ACC112 (cell line): ENCODE data around the gene LIPH.

ENCODE experiments used
- H2AFZ ChIP-seq: fragments of 200-600 bp; sonication (generic); one replicate; pipeline ENCODE4 v1.6.0; 2017; ENCODE audit warnings: antibody characterized with exemption, low read length; ENCODE audit not compliant: unreplicated experiment
- H3K27ac ChIP-seq: fragments of 200-600 bp; sonication (generic); 2 replicates; pipeline ENCODE4 v1.5.1; 2014; ENCODE audit warnings: low read depth, mild to moderate bottlenecking, antibody characterized with exemption, low read length, moderate library complexity
- H3K27me3 ChIP-seq: fragments of 200-600 bp; sonication (generic); 2 replicates; pipeline ENCODE4 v1.6.1; 2014; ENCODE audit warnings: mild to moderate bottlenecking, antibody characterized with exemption, low read length, moderate library complexity, mixed read lengths; ENCODE audit not compliant: insufficient read depth
- H3K36me3 ChIP-seq: fragments of 200-600 bp; sonication (generic); 2 replicates; pipeline ENCODE4 v1.6.1; 2016; ENCODE audit warnings: mild to moderate bottlenecking, antibody characterized with exemption, low read length, moderate library complexity, mixed read lengths; ENCODE audit not compliant: insufficient read depth
- H3K4me1 ChIP-seq: fragments of 200-600 bp; sonication (generic); one replicate; pipeline ENCODE4 v1.6.1; 2016; ENCODE audit warnings: low read length, mixed read lengths; ENCODE audit not compliant: insufficient read depth, unreplicated experiment, control insufficient read depth
- H3K4me3 ChIP-seq: fragments of 200-600 bp; sonication (generic); 2 replicates; pipeline ENCODE4 v1.5.1; 2014; ENCODE audit warnings: mild to moderate bottlenecking, low read depth, low read length
- H3K79me2 ChIP-seq: fragments of 200-600 bp; sonication (generic); one replicate; pipeline ENCODE4 v1.6.0; 2016; ENCODE audit warnings: low read length; ENCODE audit not compliant: control insufficient read depth, unreplicated experiment, insufficient read depth

Gene LIPH

DNA sequence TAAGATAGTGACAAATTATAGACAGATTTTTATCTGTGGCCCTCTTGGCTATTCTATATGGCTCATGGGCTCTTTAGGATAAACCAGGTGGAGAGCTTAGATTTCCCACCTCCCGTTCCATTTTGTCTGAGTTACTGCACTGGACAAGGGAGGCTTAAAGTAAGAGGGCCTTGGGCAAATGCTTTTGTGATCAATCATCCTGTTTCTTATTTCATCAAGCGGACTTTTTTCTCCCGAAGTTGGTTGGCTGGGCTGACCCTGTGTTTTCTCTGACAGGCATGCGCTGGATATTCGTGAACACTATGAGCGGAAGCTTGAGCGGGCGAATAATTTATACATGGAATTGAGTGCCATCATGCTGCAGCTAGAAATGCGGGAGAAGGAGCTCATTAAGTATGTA lies 86.9 kb downstream of the LIPH start:
- no peak overlapping the region for H3K27ac ChIP-seq
- H3K4me1 ChIP-seq = no peaks in the 10 kb centered on the region
- no peaks in the 10 kb centered on the region for H3K27me3 ChIP-seq
- H3K4me3 ChIP-seq = no peak overlapping the region
- H3K79me2 ChIP-seq = no peaks in the 10 kb centered on the region
- peaks cover 14% of the 10 kb centered on the region for H3K36me3 ChIP-seq
- no peak overlapping the region for H2AFZ ChIP-seq

DNA sequence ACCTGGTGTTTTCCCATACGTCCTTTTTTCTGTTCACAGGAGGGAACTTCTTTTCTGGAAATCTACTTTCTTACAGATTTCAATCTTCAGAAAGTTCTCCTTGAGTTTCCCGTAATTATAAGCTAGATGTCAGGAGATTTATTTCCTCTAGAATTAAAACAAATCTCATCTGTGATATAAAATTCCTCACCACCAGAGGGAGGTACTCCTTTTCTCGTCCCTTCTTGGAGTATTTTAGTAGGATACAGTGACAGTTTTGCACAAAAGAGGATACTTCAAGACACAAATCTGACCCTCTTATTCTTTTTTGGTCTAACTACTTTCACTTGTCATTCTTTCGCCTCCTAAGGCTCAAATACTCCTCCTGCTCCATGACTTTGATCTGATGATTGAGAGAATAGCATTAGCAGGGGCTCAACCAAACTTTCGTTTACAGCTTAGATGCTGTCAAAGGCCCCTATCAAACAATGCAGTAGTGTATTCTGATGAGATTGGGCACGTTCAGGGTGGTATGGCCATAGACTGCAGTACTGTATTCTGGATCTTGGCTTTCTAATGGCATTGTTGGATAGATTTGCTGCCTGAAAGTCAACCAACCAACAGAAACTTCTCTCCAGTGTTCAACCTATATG lies 91.6 kb downstream of the LIPH start:
- Histone ChIP-seq H3K79me2 (no peaks in the 10 kb centered on the region), H3K27ac (no peak overlapping the region), H3K27me3 (no peaks in the 10 kb centered on the region), H2AFZ (no peak overlapping the region), H3K36me3 (peaks cover 3% of the 10 kb centered on the region; the same call in 1 of the 2 replicates), H3K4me3 (no peak overlapping the region), H3K4me1 (no peaks in the 10 kb centered on the region)

DNA sequence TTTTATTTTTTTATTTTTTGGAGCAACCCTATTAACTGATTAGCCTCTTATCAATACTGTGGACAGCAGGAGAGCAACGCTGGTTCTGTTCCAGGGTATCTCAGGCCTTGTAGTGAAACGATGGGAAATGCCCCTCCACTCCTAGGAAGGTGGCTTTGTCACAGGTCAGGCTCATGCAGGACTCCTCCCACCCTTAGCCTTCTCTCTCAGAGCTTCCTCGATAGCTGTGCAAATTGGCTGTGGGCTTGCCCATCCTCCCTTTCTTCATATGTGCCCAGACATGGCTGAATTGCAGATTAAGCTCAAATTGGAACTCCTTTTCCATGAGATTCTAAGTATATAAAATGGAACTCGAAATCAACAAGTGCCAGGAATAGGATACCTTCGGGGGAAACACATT lies 92.1 kb downstream of the LIPH start:
- no peak overlapping the region for H3K4me3 ChIP-seq
- H3K27me3 ChIP-seq = no peaks in the 10 kb centered on the region
- H3K36me3 ChIP-seq = no peaks in the 10 kb centered on the region
- no peak overlapping the region for H2AFZ ChIP-seq
- no peaks in the 10 kb centered on the region for H3K4me1 ChIP-seq
- H3K79me2 ChIP-seq = no peaks in the 10 kb centered on the region
- no peak overlapping the region for H3K27ac ChIP-seq

DNA sequence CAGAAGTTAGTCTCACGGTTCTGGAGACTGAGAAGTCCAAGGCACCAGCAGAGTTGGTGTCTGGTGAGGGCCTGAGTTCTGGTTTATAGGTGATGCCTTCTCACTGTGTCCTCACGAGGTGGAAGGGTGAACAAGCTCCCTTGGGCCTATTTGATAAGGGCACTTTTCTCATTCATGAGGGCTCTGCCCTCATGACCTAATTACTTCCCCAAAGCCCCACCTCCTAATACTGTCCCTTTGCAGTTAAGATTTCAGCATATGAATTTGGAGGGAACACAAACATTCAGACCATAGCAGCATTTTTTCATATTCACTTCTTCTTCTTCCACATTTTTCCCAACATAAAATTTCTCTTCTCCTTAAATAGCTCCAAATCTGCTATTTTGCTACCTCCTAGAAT lies 95.0 kb downstream of the LIPH start:
- Histone ChIP-seq H3K4me3 (no peak overlapping the region), H2AFZ (no peak overlapping the region), H3K4me1 (no peaks in the 10 kb centered on the region), H3K27ac (no peak overlapping the region), H3K79me2 (no peaks in the 10 kb centered on the region), H3K27me3 (no peaks in the 10 kb centered on the region), H3K36me3 (peaks cover 2% of the 10 kb centered on the region; the same call in 1 of the 2 replicates)
